Measurements from ENCODE around the gene EPS8. TPM values are rescaled to one million over a fixed set of nuclear protein-coding genes. Genes with fewer than 3 reads are reported as not detected.
"Not testable (repeated sequence)": the region's sequence is repeated elsewhere in the genome, so short reads cannot be mapped to it uniquely, and the experiment has no call there.

The EPS8 gene
- total RNA-seq, 1 experiment from 2014 or later = 97.5 TPM

DNA sequence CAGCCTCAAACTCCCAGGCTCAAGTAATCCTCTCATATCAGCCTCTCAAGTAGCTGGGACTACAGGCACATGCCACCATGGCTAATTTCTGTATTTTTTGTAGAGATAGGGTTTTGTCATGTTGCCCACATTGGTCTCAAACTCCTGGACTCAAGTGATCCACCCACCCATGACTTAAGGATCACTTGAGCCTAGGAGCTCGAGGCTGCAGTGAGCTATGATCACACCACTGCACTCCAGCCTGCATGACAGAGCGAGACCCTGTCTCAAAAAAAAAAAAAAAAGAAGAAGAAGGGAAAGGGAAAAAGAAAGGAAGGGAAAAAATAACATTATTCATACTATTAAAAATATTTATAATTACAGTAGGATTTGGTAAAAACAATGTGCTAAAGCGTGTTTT, 19.2 kb downstream of the EPS8 start:
- BruUV-seq (replicated peaks) = no TSS peak
- no peak for DNase-seq
- Mint-ChIP-seq H3K27me3 (ENCODE audit: unreplicated experiment) (no peaks in the 10 kb centered on the region), H3K27ac (ENCODE audit: unreplicated experiment) (peak overlapping the region; percentile 86), H3K36me3 (ENCODE audit: insufficient read depth, unreplicated experiment) (peaks cover 6% of the 10 kb centered on the region), H3K4me3 (ENCODE audit: low read depth, unreplicated experiment) (peak overlapping the region; percentile 6), H3K9me3 (ENCODE audit: low read depth, unreplicated experiment) (no peaks in the 10 kb centered on the region), H3K4me1 (ENCODE audit: low read depth, unreplicated experiment) (peaks cover 55% of the 10 kb centered on the region)
- TF ChIP-seq, protein P1, sequence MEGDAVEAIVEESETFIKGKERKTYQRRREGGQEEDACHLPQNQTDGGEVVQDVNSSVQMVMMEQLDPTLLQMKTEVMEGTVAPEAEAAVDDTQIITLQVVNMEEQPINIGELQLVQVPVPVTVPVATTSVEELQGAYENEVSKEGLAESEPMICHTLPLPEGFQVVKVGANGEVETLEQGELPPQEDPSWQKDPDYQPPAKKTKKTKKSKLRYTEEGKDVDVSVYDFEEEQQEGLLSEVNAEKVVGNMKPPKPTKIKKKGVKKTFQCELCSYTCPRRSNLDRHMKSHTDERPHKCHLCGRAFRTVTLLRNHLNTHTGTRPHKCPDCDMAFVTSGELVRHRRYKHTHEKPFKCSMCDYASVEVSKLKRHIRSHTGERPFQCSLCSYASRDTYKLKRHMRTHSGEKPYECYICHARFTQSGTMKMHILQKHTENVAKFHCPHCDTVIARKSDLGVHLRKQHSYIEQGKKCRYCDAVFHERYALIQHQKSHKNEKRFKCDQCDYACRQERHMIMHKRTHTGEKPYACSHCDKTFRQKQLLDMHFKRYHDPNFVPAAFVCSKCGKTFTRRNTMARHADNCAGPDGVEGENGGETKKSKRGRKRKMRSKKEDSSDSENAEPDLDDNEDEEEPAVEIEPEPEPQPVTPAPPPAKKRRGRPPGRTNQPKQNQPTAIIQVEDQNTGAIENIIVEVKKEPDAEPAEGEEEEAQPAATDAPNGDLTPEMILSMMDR (IDR thresholded peaks at IDR 0.05; ENCODE audit: unreplicated experiment) = no peak
- CTCF ChIA-PET = interaction anchor here (0.7 to 1.4 kb wide), 5 partner anchors 12 to 86 kb away, joined by 3 to 6 read pairs (median 4); partner anchors contain the start of gene EPS8
- intact Hi-C loops (cut with micrococcal nuclease; ENCODE audit: unreplicated experiment) = loop anchor here (5.0 kb wide), 3 partner anchors 33 to 178 kb away; no protein-coding TSS in a partner anchor

DNA sequence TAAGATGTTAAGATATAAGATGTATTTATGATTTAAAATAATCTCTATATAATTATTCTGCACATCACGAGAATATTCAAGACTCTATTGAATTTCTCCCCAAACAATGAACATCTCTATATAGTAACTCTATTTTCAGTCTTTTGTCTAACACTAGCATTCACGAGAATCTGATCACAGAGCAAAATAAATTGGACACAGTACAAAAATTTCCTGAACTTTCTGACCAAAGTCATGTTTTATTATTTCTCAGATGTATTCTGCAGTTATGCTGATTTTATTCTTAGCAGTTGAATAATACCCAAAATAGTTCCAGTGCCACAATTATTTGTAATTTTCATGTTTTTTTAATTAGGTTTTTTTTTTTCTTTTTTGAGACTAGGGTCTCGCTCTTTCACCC, 19.6 kb downstream of the EPS8 start:
- Mint-ChIP-seq H3K4me1 (ENCODE audit: low read depth, unreplicated experiment) (peaks cover 57% of the 10 kb centered on the region), H3K27ac (ENCODE audit: unreplicated experiment) (no peak overlapping the region), H3K4me3 (ENCODE audit: low read depth, unreplicated experiment) (peak overlapping the region; percentile 6), H3K27me3 (ENCODE audit: unreplicated experiment) (no peaks in the 10 kb centered on the region), H3K9me3 (ENCODE audit: low read depth, unreplicated experiment) (no peaks in the 10 kb centered on the region), H3K36me3 (ENCODE audit: insufficient read depth, unreplicated experiment) (peaks cover 6% of the 10 kb centered on the region)
- DNase-seq = no peak
- CTCF ChIA-PET = interaction anchor here (1.4 kb wide), 1 partner anchor 80 kb away, joined by 4 read pairs; no protein-coding TSS in a partner anchor
- TF ChIP-seq, protein P1 (IDR thresholded peaks at IDR 0.05; ENCODE audit: unreplicated experiment) = no peak
- intact Hi-C loops (cut with micrococcal nuclease; ENCODE audit: unreplicated experiment) = no loop called here
- BruUV-seq (replicated peaks) = no TSS peak

DNA sequence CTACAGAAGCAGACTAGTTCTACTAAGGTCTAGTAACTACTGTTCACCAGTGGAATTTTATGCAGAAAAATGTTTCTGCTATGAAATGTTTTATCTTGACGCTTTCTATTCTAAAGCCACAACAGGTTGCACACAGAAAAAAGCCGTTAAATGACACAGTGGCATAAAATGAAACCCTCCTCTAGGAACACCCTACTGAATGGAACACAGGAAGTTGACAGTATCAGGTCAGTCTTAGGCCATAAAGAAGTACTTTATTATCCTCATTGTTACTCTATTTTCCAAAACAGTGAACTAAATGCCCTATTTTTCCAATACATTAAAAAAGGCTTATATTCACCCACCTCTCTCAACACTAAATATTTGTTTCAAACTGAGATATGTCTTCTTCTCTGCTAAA, 21.9 kb downstream of the EPS8 start:
- no peak overlapping the region for H3K4me3 Mint-ChIP-seq (ENCODE audit: low read depth, unreplicated experiment)
- CTCF ChIA-PET = no interaction called here
- H3K9me3 Mint-ChIP-seq (ENCODE audit: low read depth, unreplicated experiment) = peaks cover 3% of the 10 kb centered on the region
- H3K27ac Mint-ChIP-seq (ENCODE audit: unreplicated experiment) = no peak overlapping the region
- H3K27me3 Mint-ChIP-seq (ENCODE audit: unreplicated experiment) = no peaks in the 10 kb centered on the region
- H3K36me3 Mint-ChIP-seq (ENCODE audit: insufficient read depth, unreplicated experiment) = peaks cover 10% of the 10 kb centered on the region
- intact Hi-C loops (cut with micrococcal nuclease; ENCODE audit: unreplicated experiment) = no loop called here
- no TSS peak for BruUV-seq (replicated peaks)
- TF ChIP-seq, protein P1 (IDR thresholded peaks at IDR 0.05; ENCODE audit: unreplicated experiment) = no peak
- H3K4me1 Mint-ChIP-seq (ENCODE audit: low read depth, unreplicated experiment) = peaks cover 57% of the 10 kb centered on the region
- no peak for DNase-seq

DNA sequence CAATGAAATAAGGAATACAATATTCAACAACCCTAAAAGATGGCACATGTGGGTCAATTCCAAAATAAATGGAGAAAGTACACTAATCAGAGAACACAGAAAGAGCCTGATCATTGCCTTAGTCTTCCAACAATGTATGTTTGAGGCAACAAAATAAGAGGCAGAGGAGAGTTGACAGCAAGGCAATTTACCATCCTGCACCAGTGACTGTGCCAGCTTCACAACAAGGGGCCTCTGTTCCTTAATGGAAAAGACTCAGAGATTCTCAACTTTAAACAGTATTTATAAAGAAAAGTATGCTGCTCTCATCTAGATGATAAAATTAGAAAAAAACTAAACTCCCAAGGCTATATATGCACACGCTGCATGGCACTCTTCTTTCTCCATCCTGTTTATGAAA, 25.9 kb downstream of the EPS8 start:
- no TSS peak for BruUV-seq (replicated peaks)
- CTCF ChIA-PET = no interaction called here
- no peak overlapping the region for H3K4me3 Mint-ChIP-seq (ENCODE audit: low read depth, unreplicated experiment)

DNA sequence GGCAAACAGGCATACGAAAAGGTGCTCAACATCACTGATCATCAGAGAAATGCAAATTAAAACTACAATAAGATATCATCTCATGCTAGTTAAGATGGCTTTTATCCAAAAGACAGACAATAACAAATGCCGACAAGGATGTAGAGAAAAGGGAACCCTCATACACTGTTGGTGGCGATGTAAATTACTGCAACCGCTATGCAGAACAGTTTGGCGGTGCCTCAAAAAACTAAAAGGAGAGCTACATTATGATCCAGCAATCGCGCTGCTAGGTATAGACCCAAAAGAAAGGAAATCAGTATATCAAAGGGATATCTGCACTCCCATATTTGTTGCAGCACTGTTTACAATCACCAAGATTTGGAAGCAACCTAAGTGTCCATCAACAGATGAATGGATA, 27.0 kb downstream of the EPS8 start:
- intact Hi-C loops (cut with micrococcal nuclease; ENCODE audit: unreplicated experiment); H3K4me3 Mint-ChIP-seq (ENCODE audit: low read depth, unreplicated experiment); H3K36me3 Mint-ChIP-seq (ENCODE audit: insufficient read depth, unreplicated experiment); DNase-seq; H3K9me3 Mint-ChIP-seq (ENCODE audit: low read depth, unreplicated experiment); H3K27ac Mint-ChIP-seq (ENCODE audit: unreplicated experiment); H3K27me3 Mint-ChIP-seq (ENCODE audit: unreplicated experiment); BruUV-seq (replicated peaks): not testable (repeated sequence)
- CTCF ChIA-PET = interaction anchor here (1.3 kb wide), 1 partner anchor 19 kb away, joined by 3 read pairs; no protein-coding TSS in a partner anchor
- peaks cover 51% of the 10 kb centered on the region for H3K4me1 Mint-ChIP-seq (ENCODE audit: low read depth, unreplicated experiment)

More for the DNA sequence above, 25.9 kb downstream of the EPS8 start:
- no peak for DNase-seq
- TF ChIP-seq, protein P1 (IDR thresholded peaks at IDR 0.05; ENCODE audit: unreplicated experiment) = no peak
- intact Hi-C loops (cut with micrococcal nuclease; ENCODE audit: unreplicated experiment) = no loop called here
- Mint-ChIP-seq H3K4me1 (ENCODE audit: low read depth, unreplicated experiment) (peaks cover 44% of the 10 kb centered on the region), H3K36me3 (ENCODE audit: insufficient read depth, unreplicated experiment) (peaks cover 4% of the 10 kb centered on the region), H3K27me3 (ENCODE audit: unreplicated experiment) (no peaks in the 10 kb centered on the region), H3K9me3 (ENCODE audit: low read depth, unreplicated experiment) (peaks cover 9% of the 10 kb centered on the region), H3K27ac (ENCODE audit: unreplicated experiment) (peak overlapping the region; percentile 54)

All from Calu3 (cell line).